ENCODE data around the gene BMPR1B. TPM values are rescaled to one million over a fixed set of nuclear protein-coding genes. Genes with fewer than 3 reads are reported as not detected.

The BMPR1B gene
- total and polyA plus RNA-seq, 2 of the 4 experiments (the other 2 are of a cell fraction) = 0.24 to 0.90 TPM

- no peak overlapping the region for H2AK9ac ChIP-seq (replicated peaks; ENCODE audit: low read depth, low read length, poor library complexity)
- no peaks in the 10 kb centered on the region for H4K20me1 ChIP-seq (ENCODE audit: insufficient read depth, low read length)
- intact Hi-C loops (cut with micrococcal nuclease) = no loop called here
- H3K36me3 ChIP-seq (ENCODE audit: control insufficient read depth, insufficient read depth, low read length) = no peaks in the 10 kb centered on the region
- H3K18ac ChIP-seq (ENCODE audit: low read depth, low read length) = no peak overlapping the region
- no peak overlapping the region for H4K5ac ChIP-seq (ENCODE audit: low read depth, low read length)
- no peak overlapping the region for H3K4ac ChIP-seq (ENCODE audit: low read depth, low read length)
- DNase-seq (no peak), ATAC-seq (ENCODE audit: low read depth) (no peak)
- TF ChIP-seq CHD1 (IDR thresholded peaks at IDR 0.05; ENCODE audit: low read depth, low read length) (no peak), NFE2L2 (IDR thresholded peaks at IDR 0.05; ENCODE audit: low read depth, low read length) (no peak), CEBPB (IDR thresholded peaks at IDR 0.05; ENCODE audit: low read depth, low read length) (no peak)
- no peak overlapping the region for H3K23ac ChIP-seq (ENCODE audit: low read depth, low read length)
- dilution Hi-C loops (cut with HindIII; ENCODE audit: low sequenced_read_pairs, unreplicated experiment) = no loop called here
- H2AK5ac ChIP-seq (ENCODE audit: low read depth, low read length) = no peak overlapping the region
- H3K27ac ChIP-seq (ENCODE audit: insufficient read depth, low read length) = no peak overlapping the region
- ChIA-PET POLR2A (ENCODE audit: unreplicated experiment) (interaction anchor here (0.5 kb wide), 1 partner anchor 335 kb away, joined by 4 read pairs; no protein-coding TSS in a partner anchor), CTCF (interaction anchor here (1.6 kb wide), 2 partner anchors 10 to 14 kb away, joined by 5 read pairs; no protein-coding TSS in a partner anchor)
- H2BK15ac ChIP-seq (ENCODE audit: low read depth, low read length) = no peak overlapping the region
- no peak overlapping the region for H3K4me2 ChIP-seq (ENCODE audit: low read depth, low read length)
- no peaks in the 10 kb centered on the region for H3K79me1 ChIP-seq (ENCODE audit: low read depth in 1 of 2, low read length in 2 of 2)
- no peaks in the 10 kb centered on the region for H3K4me1 ChIP-seq (ENCODE audit: control insufficient read depth, insufficient read depth, low read length)
- H3K56ac ChIP-seq (ENCODE audit: extremely low read depth, insufficient read depth, low read length) = no peak overlapping the region
- H3K4me3 ChIP-seq (ENCODE audit: insufficient read depth, low read depth, low read length) = no peak overlapping the region
- H3K9me1 ChIP-seq (ENCODE audit: insufficient read depth, low read length) = no peaks in the 10 kb centered on the region
- WGBS, 2 experiments (ENCODE audit: extremely low coverage in 2 of 2, insufficient read length in 1 of 2) = no CpG with 5 or more reads among the region's 5 CpGs
- no TSS peak for BruUV-seq (replicated peaks)
- no peak overlapping the region for H4K8ac ChIP-seq (ENCODE audit: low read depth in 2 of 2, low read length in 2 of 2)
- no peak overlapping the region for H2BK20ac ChIP-seq (ENCODE audit: low read depth, low read length)
- no peak overlapping the region for H3K9ac ChIP-seq (ENCODE audit: low read depth, low read length)
- no peak overlapping the region for H3K14ac ChIP-seq (replicated peaks; ENCODE audit: low read depth, low read length)
- H4K91ac ChIP-seq (ENCODE audit: insufficient read depth, low read depth, low read length) = no peak overlapping the region
- no peaks in the 10 kb centered on the region for H3K9me3 ChIP-seq (ENCODE audit: control insufficient read depth, insufficient read depth, low read length)
- no peak overlapping the region for H2AFZ ChIP-seq (replicated peaks; ENCODE audit: low read length, poor library complexity)
- no peak overlapping the region for H2BK5ac ChIP-seq (ENCODE audit: low read depth, low read length, poor library complexity, severe bottlenecking)
- no peaks in the 10 kb centered on the region for H3K27me3 ChIP-seq (ENCODE audit: control insufficient read depth, insufficient read depth, low read length)
- no peak overlapping the region for H2BK120ac ChIP-seq (ENCODE audit: low read depth, low read length)
- in situ Hi-C loops (cut with MboI; ENCODE audit: low sequenced_read_pairs) = no loop called here
Observed at GRCh38 chr4:95204873-95205272, 447.1 kb downstream of the BMPR1B start.

Measured in IMR-90 (cell line).